Fibroblast of the aortic adventitia (primary cell): Measurements from ENCODE around the gene CARD8. TPM values are rescaled to one million over a fixed set of nuclear protein-coding genes. Genes with fewer than 3 reads are reported as not detected.

ENCODE experiments used
- DNase-seq: peaks from one replicate; pipeline ENCODE4 v3.0.0-alpha.2; 2010; ENCODE audit warnings: low read depth
- H3K4me3 ChIP-seq: 2 replicates; pipeline ENCODE4 v1.5.1; 2011; ENCODE audit warnings: low read depth, mild to moderate bottlenecking, control low read depth, low read length, moderate library complexity
- CTCF ChIP-seq: IDR thresholded peaks from 2 replicates; pipeline ENCODE4 v1.5.1; 2011; ENCODE audit warnings: mild to moderate bottlenecking, low read length, control low read depth, inconsistent platforms; ENCODE audit not compliant: insufficient read depth
- total RNA-seq: library from RNA; depleted of rRNA; stranded (reverse); fragments of >200 nt; gene quantifications from 2 replicates; pipeline ENCODE4 v1.2.3, GENCODE V29; 2012; ENCODE audit warnings: low replicate concordance

CARD8 gene
- total RNA-seq = 13.8 and 27.8 TPM in 2 replicates

- peak; percentile 92 for DNase-seq
- peak; percentile 35 for TF ChIP-seq CTCF
- peak within 1 kb of the TSS; percentile 78 for H3K4me3 ChIP-seq
Measured at GRCh38 chr19:48255376-48256303, at the start of gene CARD8. Gene CARD8, minus strand, starts transcription at chr19:48255912. Its CDS starts 14,892 bp downstream, at chr19:48241020.

- H3K4me3 ChIP-seq = no peak overlapping the region
- no peak for DNase-seq
- no peak for TF ChIP-seq CTCF
Measured at GRCh38 chr19:48303866-48304265, 48.2 kb upstream of the CARD8 start.

- no peak for DNase-seq
- no peak overlapping the region for H3K4me3 ChIP-seq
- no peak for TF ChIP-seq CTCF
Measured at GRCh38 chr19:48303367-48303766, 47.7 kb upstream of the CARD8 start.

GRCh38 chr19:48302600-48302959, 46.9 kb upstream of the CARD8 start:
- no peak for TF ChIP-seq CTCF
- H3K4me3 ChIP-seq = no peak overlapping the region
- DNase-seq = no peak

- no peak for DNase-seq
- no peak for TF ChIP-seq CTCF
- H3K4me3 ChIP-seq = no peak overlapping the region
Measured at GRCh38 chr19:48301886-48302599, 46.3 kb upstream of the CARD8 start.

GRCh38 chr19:48297975-48298374, 42.3 kb upstream of the CARD8 start:
- H3K4me3 ChIP-seq = no peak overlapping the region
- DNase-seq = no peak
- TF ChIP-seq CTCF = no peak
